Hematopoietic multipotent progenitor cell treated with erythropoietin and hydrocortisone succinate and interleukin-3 and kit ligand, for 15 days (in vitro differentiated cells): Measurements from ENCODE around the gene RTCB.

Experiments used
- DNase-seq: peaks from one replicate; pipeline ENCODE4 v3.0.0-alpha.2; 2015; ENCODE audit warnings: low spot score

RTCB gene

DNA sequence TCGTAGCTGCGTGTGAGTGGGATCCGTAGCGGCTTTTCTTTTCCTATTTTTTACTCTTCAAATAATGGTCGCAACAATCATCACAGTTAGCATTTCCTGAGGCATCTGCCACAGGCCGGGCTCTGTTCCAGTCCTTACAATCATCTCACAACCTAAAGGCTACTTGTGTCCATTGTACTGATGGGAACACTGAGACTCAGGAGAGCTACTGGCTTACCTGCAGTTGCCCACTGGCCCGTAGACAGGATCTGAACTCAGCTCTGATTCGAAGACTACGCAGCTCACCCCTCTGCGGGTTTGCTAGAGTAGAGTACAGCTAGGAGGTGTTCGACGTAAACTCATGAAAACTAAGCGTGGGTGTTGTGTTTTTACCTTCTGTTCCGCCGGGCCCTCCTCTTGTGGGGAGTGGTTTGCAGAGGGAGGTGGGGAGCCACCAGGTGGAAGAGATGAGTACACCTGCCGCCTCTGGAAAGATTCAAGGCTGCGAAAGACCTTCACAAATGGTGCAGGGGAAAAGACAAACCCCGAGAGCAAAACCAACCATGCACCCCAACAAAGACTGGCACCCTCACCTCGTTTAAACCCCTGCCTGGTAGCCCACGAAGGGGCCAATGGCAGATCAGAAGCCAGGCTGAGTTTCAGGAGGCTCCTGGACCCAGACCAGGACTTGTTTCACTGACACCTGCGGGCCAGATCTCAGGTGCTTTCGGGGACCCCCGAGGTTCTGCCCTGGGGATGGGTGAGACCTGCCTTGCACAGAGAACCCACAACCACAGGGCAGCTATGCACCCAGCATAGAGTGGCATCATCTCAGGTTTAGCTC lies 72.6 kb downstream of the RTCB start:
- no peak for DNase-seq

DNA sequence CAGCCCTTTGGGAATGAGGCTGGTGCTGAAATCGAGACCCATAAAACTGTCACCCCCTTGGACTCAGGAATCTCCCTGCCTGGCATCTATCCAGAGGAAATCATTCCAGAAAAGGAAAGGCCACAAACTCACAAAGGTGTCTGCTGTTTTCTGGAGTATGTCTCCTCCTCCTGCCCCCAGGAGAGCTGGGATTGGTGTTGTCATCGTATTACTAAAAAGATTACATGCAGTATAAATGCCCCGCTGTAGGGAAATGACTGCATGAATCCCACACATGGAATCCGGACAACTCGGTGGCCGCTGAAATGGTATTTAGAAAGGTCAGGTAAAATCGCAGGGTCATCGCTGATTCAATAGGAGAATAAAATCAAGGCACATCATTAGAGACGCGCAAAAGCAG lies 73.3 kb downstream of the RTCB start:
- no peak for DNase-seq
